H1 (cell line): ENCODE results near the gene ATE1. TPM values are rescaled to one million over a fixed set of nuclear protein-coding genes. Genes with fewer than 3 reads are reported as not detected.
"Not testable (repeated sequence)": the region's sequence is repeated elsewhere in the genome, so short reads cannot be mapped to it uniquely, and the experiment has no call there.

Experiments used
- CTCF ChIA-PET: fragments of 300-600 bp; sonication (Branson Sonifier 250); formaldehyde crosslinking; loops from one replicate; lab custom pipeline; 2021; ENCODE audit not compliant: partially characterized antibody; lab: Charles Lee
- POLR2A ChIA-PET: fragments of 300-600 bp; sonication (Branson Sonifier 250); formaldehyde crosslinking; loops from one replicate; lab custom pipeline; 2021; ENCODE audit warnings: inconsistent platforms; ENCODE audit not compliant: partially characterized antibody; lab: Charles Lee
- DNase-seq, 2 experiments: peaks; one replicate each; pipeline versions ENCODE4 v3.0.0 to v3.0.0-alpha.2; 2010 to 2022; ENCODE audit warnings: low spot score in 2 of 2, low read depth in 1 of 2, mixed read lengths in 1 of 2
- FAIRE-seq: peaks from 2 replicates; lab custom pipeline; 2011; peaks lifted over from hg19 to GRCh38; lab: Jason Lieb, UNC
- H2AFZ ChIP-seq: 2 replicates; pipeline ENCODE4 v1.8.1; 2012; ENCODE audit warnings: low read length, inconsistent platforms
- H2AK5ac ChIP-seq: 2 replicates; pipeline ENCODE4 v1.6.1; 2013; ENCODE audit warnings: low read depth, low read length
- H2BK120ac ChIP-seq: replicated peaks from 2 replicates; pipeline ENCODE3; 2013; ENCODE audit warnings: low read depth, low read length, inconsistent platforms
- H2BK12ac ChIP-seq: 2 replicates; pipeline ENCODE4 v1.6.1; 2013; ENCODE audit warnings: low read depth, low read length
- H2BK15ac ChIP-seq: 2 replicates; pipeline ENCODE4 v1.6.1; 2013; ENCODE audit warnings: low read length
- H2BK20ac ChIP-seq: 2 replicates; pipeline ENCODE4 v1.6.1; 2013; ENCODE audit warnings: low read length
- H2BK5ac ChIP-seq: 2 replicates; pipeline ENCODE4 v1.6.1; 2013; ENCODE audit warnings: low read depth, low read length
- H3K14ac ChIP-seq: 2 replicates; pipeline ENCODE4 v1.6.1; 2013; ENCODE audit warnings: inconsistent platforms; ENCODE audit not compliant: insufficient read length
- H3K18ac ChIP-seq: 2 replicates; pipeline ENCODE4 v1.6.1; 2013; ENCODE audit warnings: low read length; ENCODE audit errors: extremely low read depth
- H3K23ac ChIP-seq: 2 replicates; pipeline ENCODE4 v1.6.1; 2013; ENCODE audit warnings: inconsistent platforms; ENCODE audit not compliant: insufficient read length
- H3K23me2 ChIP-seq: 2 replicates; pipeline ENCODE4 v1.6.1; 2013; ENCODE audit warnings: low read depth, low read length
- H3K27ac ChIP-seq: 2 replicates; pipeline ENCODE4 v1.6.1; 2011; ENCODE audit warnings: low read depth, low read length, inconsistent platforms
- H3K27me3 ChIP-seq, 4 experiments: replicated peaks in 1 of 4; 1 replicate in 1 of 4; 2 replicates in 3 of 4; pipeline versions ENCODE4 v1.6.1 to v1.8.1; 2011 to 2013; ENCODE audit warnings: low read length in 3 of 4, mild to moderate bottlenecking in 3 of 4, inconsistent platforms in 2 of 4, mixed read lengths in 2 of 4, moderate library complexity in 1 of 4; ENCODE audit not compliant: control insufficient read depth in 3 of 4, insufficient read depth in 3 of 4; ENCODE audit errors: extremely low read depth in 1 of 4
- H3K36me3 ChIP-seq, 4 experiments: 2 replicates each; pipeline versions ENCODE4 v1.6.1 to v1.8.1; 2011 to 2013; ENCODE audit warnings: mild to moderate bottlenecking in 4 of 4, low read length in 3 of 4, moderate library complexity in 2 of 4, control low read depth in 1 of 4, inconsistent platforms in 1 of 4; ENCODE audit not compliant: insufficient read depth in 4 of 4, control insufficient read depth in 2 of 4
- H3K4ac ChIP-seq: replicated peaks from 2 replicates; pipeline ENCODE3; 2013; ENCODE audit warnings: low read length, low read depth, mixed read lengths, inconsistent platforms; ENCODE audit not compliant: insufficient read length
- H3K4me1 ChIP-seq, 4 experiments: replicated peaks in 1 of 4; 1 replicate in 1 of 4; 2 replicates in 3 of 4; pipeline versions ENCODE4 v1.6.1 to v1.8.1; 2011 to 2013; ENCODE audit warnings: low read length in 3 of 4, inconsistent platforms in 2 of 4, mixed read lengths in 1 of 4; ENCODE audit not compliant: insufficient read depth in 4 of 4, control insufficient read depth in 3 of 4
- H3K4me2 ChIP-seq, 2 experiments: 2 replicates each; pipeline versions ENCODE4 v1.6.1 to v1.8.1; 2011 to 2013; ENCODE audit warnings: low read depth in 2 of 2, low read length in 2 of 2, control low read depth in 1 of 2, inconsistent platforms in 1 of 2, mild to moderate bottlenecking in 1 of 2; ENCODE audit not compliant: insufficient read depth in 1 of 2
- H3K4me3 ChIP-seq, 4 experiments: fragments of 200-600, 300-600 bp in 1 of 4; sonication (generic), shearing (Covaris generic), sonication (Bioruptor Twin) in 1 of 4; 2 replicates each; pipeline versions ENCODE4 v1.5.1 to v1.8.1; 2011 to 2016; ENCODE audit warnings: low read length in 4 of 4, low read depth in 3 of 4, control low read depth in 2 of 4, inconsistent platforms in 2 of 4, mild to moderate bottlenecking in 2 of 4, mixed read lengths in 1 of 4, moderate library complexity in 1 of 4; ENCODE audit not compliant: insufficient read depth in 2 of 4; ENCODE audit errors: extremely low read depth in 1 of 4
- H3K56ac ChIP-seq: replicated peaks from 2 replicates; pipeline ENCODE3; 2013; ENCODE audit warnings: low read depth, mild to moderate bottlenecking, mixed read lengths, low read length, inconsistent platforms; ENCODE audit not compliant: insufficient read length
- H3K79me1 ChIP-seq: 2 replicates; pipeline ENCODE4 v1.6.1; 2013; ENCODE audit warnings: low read depth, low read length, control low read depth
- H3K79me2 ChIP-seq, 2 experiments: 2 replicates each; pipeline versions ENCODE4 v1.6.1 to v1.8.1; 2012 to 2013; ENCODE audit warnings: low read length in 2 of 2, mild to moderate bottlenecking in 2 of 2, inconsistent platforms in 1 of 2; ENCODE audit not compliant: insufficient read depth in 2 of 2, control insufficient read depth in 1 of 2
- H3K9ac ChIP-seq, 4 experiments: replicated peaks in 1 of 4; 1 replicate in 1 of 4; 2 replicates in 3 of 4; pipeline versions ENCODE4 v1.6.1 to v1.8.1; 2011 to 2013; ENCODE audit warnings: low read depth in 3 of 4, low read length in 3 of 4, control low read depth in 2 of 4, mild to moderate bottlenecking in 2 of 4, moderate library complexity in 2 of 4, inconsistent platforms in 1 of 4; ENCODE audit errors: extremely low read depth in 1 of 4
- H3K9me3 ChIP-seq, 2 experiments: 2 replicates each; pipeline versions ENCODE4 v1.6.1 to v1.8.1; 2012 to 2013; ENCODE audit warnings: mild to moderate bottlenecking in 2 of 2, moderate library complexity in 2 of 2, control low read depth in 1 of 2, inconsistent platforms in 1 of 2, low read depth in 1 of 2, low read length in 1 of 2, mixed read lengths in 1 of 2; ENCODE audit not compliant: insufficient read depth in 2 of 2
- H4K20me1 ChIP-seq, 2 experiments: replicated peaks in 1 of 2; 2 replicates each; pipeline versions ENCODE3 to v1.8.1; 2011 to 2013; ENCODE audit warnings: inconsistent platforms in 2 of 2, low read length in 2 of 2, mild to moderate bottlenecking in 1 of 2; ENCODE audit not compliant: insufficient read depth in 2 of 2, control insufficient read depth in 1 of 2
- H4K5ac ChIP-seq: 2 replicates; pipeline ENCODE4 v1.6.1; 2013; ENCODE audit warnings: low read length, low read depth, mixed read lengths, inconsistent platforms; ENCODE audit not compliant: insufficient read length
- H4K8ac ChIP-seq: 2 replicates; pipeline ENCODE4 v1.8.0; 2013; ENCODE audit warnings: mild to moderate bottlenecking, moderate library complexity, low read length, inconsistent platforms; ENCODE audit not compliant: insufficient read depth; ENCODE audit errors: extremely low read depth
- H4K91ac ChIP-seq: replicated peaks from 2 replicates; pipeline ENCODE3; 2013; ENCODE audit warnings: low read length, mixed read lengths, inconsistent platforms; ENCODE audit not compliant: insufficient read length
- WGBS, 2 experiments: shearing (Covaris generic) in 1 of 2; methylation state at CpG; one replicate each; pipeline versions ENCODE4 v1.1.6 to v1.1.7; 2013 to 2015; ENCODE audit warnings: low lambda C conversion rate in 2 of 2, mixed read lengths in 2 of 2, inconsistent platforms in 1 of 2, low coverage in 1 of 2, missing lambda C conversion rate in 1 of 2; ENCODE audit not compliant: insufficient replicate concordance in 2 of 2, insufficient coverage in 1 of 2, insufficient read length in 1 of 2; ENCODE audit errors: extremely low coverage in 1 of 2, missing lambda C conversion rate in 1 of 2; 5-methylcytosine and 5-hydroxymethylcytosine counted together
- polyA plus RNA-seq, 7 experiments: library from polyadenylated mRNA; depleted of rRNA in 3 of 7; stranded (reverse) in 5 of 7; unstranded in 2 of 7; fragments of >200 nt in 5 of 7; fragments of 200-250 nt in 2 of 7; gene quantifications; 1 replicate in 5 of 7; 2 replicates in 1 of 7; 4 replicates in 1 of 7; pipeline versions ENCODE4 v1.2.1 to v1.2.3, GENCODE V29; 2011 to 2013; ENCODE audit warnings: missing spikeins in 2 of 7, mixed read lengths in 2 of 7
- total RNA-seq: library from RNA; stranded (reverse); fragmentation: NEBNext Ultra II Directional; extraction: Animal tissue kit (Norgen Biotek cat#: 25700); gene quantifications from 2 replicates; pipeline ENCODE4 v1.2.1, GENCODE V29; 2021

ATE1 gene
- total and polyA plus RNA-seq, 2 of the 8 experiments (the other 6 are each of a cell fraction or from before 2014, with no cell fraction given) = 8.8 to 26.9 TPM

- not testable (repeated sequence) for H4K5ac ChIP-seq, H3K9ac ChIP-seq, H3K79me2 ChIP-seq, H4K8ac ChIP-seq, FAIRE-seq, H2BK12ac ChIP-seq, H3K27ac ChIP-seq, H4K20me1 ChIP-seq, H3K23ac ChIP-seq, H2BK120ac ChIP-seq, H3K4ac ChIP-seq, H2AFZ ChIP-seq, H3K4me2 ChIP-seq, H2AK5ac ChIP-seq, H3K18ac ChIP-seq, H4K91ac ChIP-seq, H2BK15ac ChIP-seq, H3K4me3 ChIP-seq, H3K23me2 ChIP-seq, H3K27me3 ChIP-seq, H3K36me3 ChIP-seq, H2BK20ac ChIP-seq, H3K4me1 ChIP-seq, H3K79me1 ChIP-seq, H3K14ac ChIP-seq, H2BK5ac ChIP-seq, H3K56ac ChIP-seq, DNase-seq, H3K9me3 ChIP-seq
- POLR2A ChIA-PET = interaction anchor here (0.6 kb wide), 1 partner anchor 238 kb away, joined by 3 read pairs; no protein-coding TSS in a partner anchor
- CTCF ChIA-PET = interaction anchor here (5.1 kb wide), 1 partner anchor 15 kb away, joined by 53 read pairs; no protein-coding TSS in a partner anchor
- WGBS, 2 experiments = 90% methylated on average over 3 of the region's 3 CpGs; no CpG with 5 or more reads in 1 of the 2 experiments
Measured at GRCh38 chr10:121699703-121700102, 228.1 kb downstream of the ATE1 start.
